Tibial artery (tissue), 4 donors: ENCODE results near the gene VPS26A.
A peak's percentile ranks its signal among the peaks of the same experiment; 100 is the strongest.
"Not testable (repeated sequence)": the region's sequence is repeated elsewhere in the genome, so short reads cannot be mapped to it uniquely, and the experiment has no call there.

Source experiments
- DNase-seq, 2 donors: peaks; one replicate each; pipeline ENCODE4 v3.0.0-alpha.2; 2019
- H3K27ac ChIP-seq, 2 donors: fragments of 200-600 bp; sonication (generic) in 1 of 2; 1 replicate in 1 of 2; 2 replicates in 1 of 2; pipeline ENCODE4 v1.5.1; 2018 to 2019; ENCODE audit warnings: mild to moderate bottlenecking in 1 of 2
- H3K27me3 ChIP-seq, 2 donors: fragments of 200-600 bp; sonication (generic) in 1 of 2; one replicate each; pipeline versions ENCODE4 v1.5.1 to v1.6.0; 2016 to 2019
- H3K36me3 ChIP-seq, 3 donors: fragments of 200-600 bp; sonication (generic) in 2 of 3; one replicate each; pipeline ENCODE4 v1.5.1; 2016 to 2019; ENCODE audit warnings: mild to moderate bottlenecking in 2 of 3
- H3K4me1 ChIP-seq, 4 donors: fragments of 200-600 bp; sonication (generic) in 2 of 4; 1 replicate in 3 of 4; 2 replicates in 1 of 4; pipeline ENCODE4 v1.5.1; 2016 to 2019
- H3K4me3 ChIP-seq, 2 donors: fragments of 200-600 bp; sonication (generic) in 1 of 2; 1 replicate in 1 of 2; 2 replicates in 1 of 2; pipeline ENCODE4 v1.5.1; 2018 to 2019; ENCODE audit warnings: mild to moderate bottlenecking in 2 of 2
- H3K9me3 ChIP-seq, 3 donors: fragments of 200-600 bp; sonication (generic) in 1 of 3; one replicate each; pipeline ENCODE4 v1.5.1; 2016 to 2019
- CTCF ChIP-seq, 2 experiments: fragments of 200-600 bp in 1 of 2; fragments of 450-650 bp in 1 of 2; IDR thresholded peaks; one replicate each; pipeline ENCODE4 v1.5.1; 2017 to 2019; ENCODE audit warnings: antibody characterized with exemption in 2 of 2, mild to moderate bottlenecking in 1 of 2, moderate library complexity in 1 of 2
- intact Hi-C: fragments of 100-400 bp; cut with DNase I; formaldehyde crosslinking; loops from one replicate; pipeline ENCODE4 v1.15.0; 2023; ENCODE audit warnings: low total_unique reads

The VPS26A gene

GRCh38 chr10:69160809-69161241 lies 36.8 kb downstream of the VPS26A start:
- intact Hi-C loops = no loop called here
- Histone ChIP-seq H3K4me1 (no peaks in the 10 kb centered on the region), H3K4me3 (no peak overlapping the region), H3K27ac (no peak overlapping the region), H3K9me3 (no peaks in the 10 kb centered on the region), H3K27me3 (no peaks in the 10 kb centered on the region), H3K36me3 (peaks cover 13 to 69% (median 47%) of the 10 kb centered on the region in 3 donors)
- DNase-seq = no peak
- no peak for TF ChIP-seq CTCF (IDR thresholded peaks at IDR 0.05)

DNA sequence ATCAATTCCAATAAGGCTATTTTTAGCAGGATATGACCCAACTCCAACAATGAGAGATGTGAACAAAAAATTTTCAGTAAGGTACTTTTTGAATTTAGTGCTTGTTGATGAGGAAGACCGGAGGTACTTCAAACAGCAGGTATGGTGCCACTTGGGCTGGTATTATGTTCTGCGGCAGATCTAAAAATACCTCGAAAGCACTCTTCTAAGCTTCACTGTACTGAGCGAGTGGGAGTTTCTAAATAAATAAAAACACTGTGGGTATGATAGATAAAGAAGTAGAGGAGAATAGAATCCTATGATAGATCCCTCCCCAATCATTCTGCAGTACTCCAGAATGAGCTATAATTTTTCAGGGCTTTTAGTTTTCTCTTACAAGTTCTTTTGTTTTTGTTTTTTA lies 44.5 kb downstream of the VPS26A start:
- H3K27ac ChIP-seq = no peak overlapping the region
- no peaks in the 10 kb centered on the region for H3K4me1 ChIP-seq
- no peak for TF ChIP-seq CTCF (IDR thresholded peaks at IDR 0.05)
- H3K9me3 ChIP-seq = no peaks in the 10 kb centered on the region
- no peak for DNase-seq
- intact Hi-C loops = no loop called here
- no peaks in the 10 kb centered on the region for H3K27me3 ChIP-seq
- H3K36me3 ChIP-seq = peaks cover 41 to 91% (median 55%) of the 10 kb centered on the region in 3 donors
- no peak overlapping the region for H3K4me3 ChIP-seq

DNA sequence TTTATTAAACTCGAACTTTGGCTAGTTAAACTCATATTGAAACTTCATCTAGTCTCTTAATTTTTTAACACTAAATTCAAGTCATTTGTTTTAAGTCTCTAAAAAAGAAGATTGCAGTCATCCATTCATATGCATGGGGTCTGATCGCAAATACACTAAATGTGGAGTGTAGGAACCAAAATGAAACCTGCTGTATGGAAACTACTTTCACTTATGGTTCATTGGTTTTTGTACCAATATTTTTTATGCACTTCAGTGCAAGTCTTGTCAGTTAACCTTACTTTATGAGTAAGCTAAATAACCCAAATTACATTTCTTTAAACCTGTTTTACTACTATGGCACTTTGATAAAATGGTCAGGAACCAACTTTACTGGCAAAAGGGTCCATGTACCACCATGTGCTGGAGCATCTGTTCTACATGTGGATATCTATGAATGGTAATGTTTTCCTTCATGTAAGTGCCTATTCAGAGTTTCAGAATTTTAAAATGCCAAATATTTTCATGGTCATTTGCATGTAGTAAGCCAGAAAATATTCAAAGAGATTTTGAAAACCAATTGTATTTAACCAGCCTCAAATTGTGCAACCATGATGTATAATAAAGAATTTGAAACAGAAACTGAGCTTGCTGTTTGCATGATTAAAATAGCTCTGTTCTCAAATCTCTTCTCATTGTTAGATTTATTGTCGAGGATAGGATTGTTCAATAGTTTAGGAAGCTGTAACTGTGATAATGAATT lies 48.4 kb downstream of the VPS26A start:
- H3K4me3 ChIP-seq = no peak overlapping the region
- H3K36me3 ChIP-seq = peaks cover 12 to 63% (median 39%) of the 10 kb centered on the region in 3 donors
- DNase-seq = no peak
- no peak overlapping the region for H3K27ac ChIP-seq
- TF ChIP-seq CTCF (IDR thresholded peaks at IDR 0.05) = no peak
- H3K27me3 ChIP-seq = no peaks in the 10 kb centered on the region
- no peaks in the 10 kb centered on the region for H3K4me1 ChIP-seq
- H3K9me3 ChIP-seq = no peaks in the 10 kb centered on the region
- intact Hi-C loops = no loop called here

- peaks cover 5 to 36% (median 20%) of the 10 kb centered on the region in 3 donors for H3K36me3 ChIP-seq
- H3K27ac ChIP-seq, H3K27me3 ChIP-seq, H3K4me1 ChIP-seq, H3K9me3 ChIP-seq, intact Hi-C loops, H3K4me3 ChIP-seq, DNase-seq: not testable (repeated sequence)
These were observed 51.3 kb downstream of the VPS26A start for GRCh38 chr10:69175326-69175725.

DNA sequence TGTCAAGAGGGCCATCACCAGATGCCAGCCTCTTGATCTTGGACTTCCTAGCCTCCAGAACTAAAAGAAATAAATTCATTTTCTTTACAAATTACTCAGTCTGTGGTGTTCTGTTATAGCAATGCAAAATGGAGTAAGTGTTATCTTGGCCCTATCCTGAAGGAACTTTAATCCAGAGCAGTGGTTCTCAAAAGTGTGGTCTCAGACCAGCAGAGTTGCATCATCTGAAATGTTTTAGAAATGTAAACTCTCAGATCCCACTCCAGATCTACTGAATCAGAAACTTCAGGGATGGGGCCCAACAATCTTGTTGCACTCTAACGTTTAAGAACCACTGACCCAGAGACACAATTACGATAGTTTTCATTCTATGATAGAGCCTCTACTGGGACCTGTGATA lies 52.8 kb downstream of the VPS26A start:
- Histone ChIP-seq H3K27ac (no peak overlapping the region), H3K27me3 (no peaks in the 10 kb centered on the region), H3K36me3 (peaks cover 0 to 21% (median 8%) of the 10 kb centered on the region in 3 donors), H3K4me3 (no peak overlapping the region), H3K9me3 (no peaks in the 10 kb centered on the region), H3K4me1 (peaks cover 0 to 19% (median 18%) of the 10 kb centered on the region in 4 donors)
- no peak for DNase-seq
- intact Hi-C loops = no loop called here
- TF ChIP-seq CTCF (IDR thresholded peaks at IDR 0.05) = no peak

DNA sequence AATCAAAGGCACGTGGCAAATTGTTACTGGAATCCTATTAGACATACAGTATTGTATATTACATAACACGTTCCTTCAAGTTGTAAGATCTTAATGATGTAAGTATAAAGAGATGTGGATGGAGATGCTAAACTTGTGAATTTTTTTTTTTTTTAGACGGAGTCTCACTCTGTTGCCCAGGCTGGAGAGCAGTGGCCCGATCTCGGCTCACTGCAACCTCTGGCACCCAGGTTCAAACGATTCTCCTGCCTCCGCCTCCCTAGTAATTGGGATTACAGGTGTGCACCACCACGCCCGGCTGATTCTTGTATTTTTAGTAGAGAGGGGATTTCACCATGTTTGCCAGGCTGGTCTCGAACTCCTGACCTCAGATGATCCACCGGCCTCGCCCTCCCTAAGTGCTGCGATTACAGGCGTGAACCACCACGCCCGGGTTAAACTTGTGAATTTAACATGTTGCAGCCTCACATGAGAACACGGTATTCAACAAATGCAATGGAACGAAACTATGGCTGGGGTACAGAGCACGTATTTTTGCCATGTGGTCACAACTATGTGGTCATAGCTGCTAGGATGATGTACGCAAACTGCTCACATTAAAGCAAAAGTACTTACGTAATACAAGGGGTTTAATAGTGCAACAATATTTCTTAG lies 55.2 kb downstream of the VPS26A start:
- H3K36me3 ChIP-seq = peaks cover 0 to 10% (median 7%) of the 10 kb centered on the region in 3 donors
- DNase-seq = peak in 1 of 2 donors; percentile 22
- H3K4me3 ChIP-seq = peak overlapping the region; percentile 92 to 97
- intact Hi-C loops = no loop called here
- no peak for TF ChIP-seq CTCF (IDR thresholded peaks at IDR 0.05)
- peak overlapping the region; percentile 86 to 95 for H3K27ac ChIP-seq
- no peaks in the 10 kb centered on the region for H3K9me3 ChIP-seq
- no peaks in the 10 kb centered on the region for H3K27me3 ChIP-seq
- peaks cover 0 to 33% (median 24%) of the 10 kb centered on the region in 4 donors for H3K4me1 ChIP-seq
